Measurements from ENCODE around the gene IDH3A. TPM values are rescaled to one million over a fixed set of nuclear protein-coding genes. Genes with fewer than 3 reads are reported as not detected.

The IDH3A gene
- total and polyA plus RNA-seq, 9 of the 15 experiments (the other 6 are each of a cell fraction or from before 2014, with no cell fraction given), result 37.4 to 249 (median 107) TPM

DNA sequence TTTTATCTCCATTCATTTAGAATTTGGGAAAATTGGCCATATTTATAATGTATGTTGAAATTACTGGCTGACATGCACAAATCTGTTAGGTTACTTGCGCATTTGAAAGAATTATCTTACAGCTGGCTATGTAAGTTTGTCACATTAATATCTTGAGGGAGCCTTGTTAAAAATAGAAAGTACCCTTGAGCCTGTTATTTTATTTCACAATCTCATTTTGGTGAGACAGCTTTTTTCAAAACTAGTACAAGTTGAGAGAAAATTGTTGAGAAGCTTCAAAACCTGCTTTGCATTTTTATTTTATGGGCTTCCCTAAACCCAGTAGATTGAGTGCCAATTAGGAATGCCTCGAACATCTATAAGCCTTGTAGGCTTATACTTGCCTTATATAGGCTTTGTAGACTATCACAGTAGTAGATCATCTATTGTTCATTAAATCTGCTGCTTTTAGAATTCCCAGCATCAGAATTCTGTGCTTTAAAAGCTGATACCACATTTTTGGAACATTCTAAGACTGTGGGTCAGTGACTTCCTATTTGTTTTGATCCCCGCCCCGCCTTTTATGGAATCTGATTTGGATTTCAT is 6.3 kb downstream of the IDH3A start (continued):
- TF ChIP-seq, protein P1, sequence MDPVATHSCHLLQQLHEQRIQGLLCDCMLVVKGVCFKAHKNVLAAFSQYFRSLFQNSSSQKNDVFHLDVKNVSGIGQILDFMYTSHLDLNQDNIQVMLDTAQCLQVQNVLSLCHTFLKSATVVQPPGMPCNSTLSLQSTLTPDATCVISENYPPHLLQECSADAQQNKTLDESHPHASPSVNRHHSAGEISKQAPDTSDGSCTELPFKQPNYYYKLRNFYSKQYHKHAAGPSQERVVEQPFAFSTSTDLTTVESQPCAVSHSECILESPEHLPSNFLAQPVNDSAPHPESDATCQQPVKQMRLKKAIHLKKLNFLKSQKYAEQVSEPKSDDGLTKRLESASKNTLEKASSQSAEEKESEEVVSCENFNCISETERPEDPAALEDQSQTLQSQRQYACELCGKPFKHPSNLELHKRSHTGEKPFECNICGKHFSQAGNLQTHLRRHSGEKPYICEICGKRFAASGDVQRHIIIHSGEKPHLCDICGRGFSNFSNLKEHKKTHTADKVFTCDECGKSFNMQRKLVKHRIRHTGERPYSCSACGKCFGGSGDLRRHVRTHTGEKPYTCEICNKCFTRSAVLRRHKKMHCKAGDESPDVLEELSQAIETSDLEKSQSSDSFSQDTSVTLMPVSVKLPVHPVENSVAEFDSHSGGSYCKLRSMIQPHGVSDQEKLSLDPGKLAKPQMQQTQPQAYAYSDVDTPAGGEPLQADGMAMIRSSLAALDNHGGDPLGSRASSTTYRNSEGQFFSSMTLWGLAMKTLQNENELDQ (CRISPR knock-in tag; IDR thresholded peaks at IDR 0.05; ENCODE audit: borderline replicate concordance), result no peak
- TF ChIP-seq ZFP91 (CRISPR knock-in tag; IDR thresholded peaks at IDR 0.05) (no peak), HDAC8 (tag; IDR thresholded peaks at IDR 0.05) (no peak), EP400 (IDR thresholded peaks at IDR 0.05) (no peak), PRPF4 (IDR thresholded peaks at IDR 0.05; ENCODE audit: insufficient read depth, low read depth, low read length, poor library complexity, severe bottlenecking) (no peak), NR2C2 (CRISPR knock-in tag; IDR thresholded peaks at IDR 0.05) (no peak), NR2C2 (tag; IDR thresholded peaks at IDR 0.05) (no peak), GABPB2 (CRISPR knock-in tag; conservative IDR thresholded peaks at IDR 0.05) (no peak), KLF1 (tag; IDR thresholded peaks at IDR 0.05) (no peak), ZNF551 (CRISPR knock-in tag; IDR thresholded peaks at IDR 0.05) (no peak), PPARD (CRISPR knock-in tag; IDR thresholded peaks at IDR 0.05) (no peak), ETS2 (tag; IDR thresholded peaks at IDR 0.05; ENCODE audit: borderline replicate concordance, poor library complexity, severe bottlenecking) (no peak), ZNF785 (CRISPR knock-in tag; IDR thresholded peaks at IDR 0.05) (no peak), ETV5 (CRISPR knock-in tag; IDR thresholded peaks at IDR 0.05; ENCODE audit: low read depth) (no peak), L3MBTL2 (IDR thresholded peaks at IDR 0.05) (no peak)
- TF ChIP-seq, protein P2, sequence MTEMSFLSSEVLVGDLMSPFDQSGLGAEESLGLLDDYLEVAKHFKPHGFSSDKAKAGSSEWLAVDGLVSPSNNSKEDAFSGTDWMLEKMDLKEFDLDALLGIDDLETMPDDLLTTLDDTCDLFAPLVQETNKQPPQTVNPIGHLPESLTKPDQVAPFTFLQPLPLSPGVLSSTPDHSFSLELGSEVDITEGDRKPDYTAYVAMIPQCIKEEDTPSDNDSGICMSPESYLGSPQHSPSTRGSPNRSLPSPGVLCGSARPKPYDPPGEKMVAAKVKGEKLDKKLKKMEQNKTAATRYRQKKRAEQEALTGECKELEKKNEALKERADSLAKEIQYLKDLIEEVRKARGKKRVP (CRISPR knock-in tag; IDR thresholded peaks at IDR 0.05), result no peak
